HEK293T (cell line): Measurements from ENCODE around the gene ITGA11.

ENCODE experiments used
- CTCF ChIA-PET: fragments of 350-600 bp; formaldehyde crosslinking; extraction: SDS; loops from one replicate; lab custom pipeline; 2021; ENCODE audit warnings: antibody characterized with exemption, inconsistent platforms; lab: Yijun Ruan, JAX
- POLR2A ChIA-PET: fragments of 350-600 bp; formaldehyde crosslinking; extraction: SDS; loops from one replicate; lab custom pipeline; 2020; ENCODE audit warnings: antibody characterized with exemption, inconsistent platforms; lab: Yijun Ruan, JAX
- DNase-seq: peaks from one replicate; pipeline ENCODE4 v3.0.0; 2012; ENCODE audit warnings: mixed read lengths; ENCODE audit errors: extremely low spot score
- ARNT ChIP-seq: fragments of 450-650 bp; IDR thresholded peaks from 2 replicates; pipeline ENCODE4 v1.6.1; 2017; ENCODE audit warnings: mild to moderate bottlenecking
- BHLHE40 ChIP-seq: fragments of 450-650 bp; IDR thresholded peaks from 2 replicates; pipeline ENCODE4 v1.6.1; 2016; ENCODE audit warnings: mild to moderate bottlenecking, moderate library complexity, borderline replicate concordance
- CTBP1 ChIP-seq: fragments of 450-650 bp; IDR thresholded peaks from 2 replicates; pipeline ENCODE4 v1.6.1; 2016; ENCODE audit warnings: borderline replicate concordance
- ELF4 ChIP-seq: fragments of 450-650 bp; IDR thresholded peaks from 2 replicates; pipeline ENCODE4 v1.6.1; 2017; ENCODE audit warnings: antibody characterized with exemption
- FOXA1 ChIP-seq: fragments of 450-650 bp; IDR thresholded peaks from 2 replicates; pipeline ENCODE4 v1.6.1; 2016; ENCODE audit warnings: mild to moderate bottlenecking
- FOXK2 ChIP-seq: fragments of 450-650 bp; IDR thresholded peaks from 2 replicates; pipeline ENCODE4 v1.6.1; 2016; ENCODE audit warnings: mild to moderate bottlenecking
- FOXM1 ChIP-seq: fragments of 450-650 bp; IDR thresholded peaks from 2 replicates; pipeline ENCODE4 v1.6.1; 2017; ENCODE audit warnings: mild to moderate bottlenecking, borderline replicate concordance
- HDGF ChIP-seq: fragments of 450-650 bp; IDR thresholded peaks from 2 replicates; pipeline ENCODE4 v1.6.1; 2017; ENCODE audit warnings: antibody characterized with exemption, borderline replicate concordance
- L3MBTL2 ChIP-seq: fragments of 450-650 bp; conservative IDR thresholded peaks from 2 replicates; pipeline ENCODE4 v1.6.1; 2016; ENCODE audit warnings: mild to moderate bottlenecking
- LEF1 ChIP-seq: fragments of 450-650 bp; IDR thresholded peaks from 2 replicates; pipeline ENCODE4 v1.6.1; 2017; ENCODE audit warnings: mild to moderate bottlenecking, borderline replicate concordance
- NFRKB ChIP-seq: fragments of 450-650 bp; IDR thresholded peaks from 2 replicates; pipeline ENCODE4 v1.6.1; 2016; ENCODE audit warnings: mild to moderate bottlenecking, moderate library complexity
- PKNOX1 ChIP-seq: fragments of 450-650 bp; IDR thresholded peaks from 2 replicates; pipeline ENCODE4 v1.6.1; 2016
- SP1 ChIP-seq: fragments of 450-650 bp; IDR thresholded peaks from 2 replicates; pipeline ENCODE4 v1.6.1; 2017
- SUZ12 ChIP-seq: fragments of 450-650 bp; IDR thresholded peaks from 2 replicates; pipeline ENCODE4 v1.6.1; 2016; ENCODE audit warnings: mild to moderate bottlenecking
- TARDBP ChIP-seq: fragments of 450-650 bp; IDR thresholded peaks from 2 replicates; pipeline ENCODE4 v1.6.1; 2016
- ZNF384 ChIP-seq: fragments of 450-650 bp; IDR thresholded peaks from 2 replicates; pipeline ENCODE4 v1.6.1; 2016

The ITGA11 gene

DNA sequence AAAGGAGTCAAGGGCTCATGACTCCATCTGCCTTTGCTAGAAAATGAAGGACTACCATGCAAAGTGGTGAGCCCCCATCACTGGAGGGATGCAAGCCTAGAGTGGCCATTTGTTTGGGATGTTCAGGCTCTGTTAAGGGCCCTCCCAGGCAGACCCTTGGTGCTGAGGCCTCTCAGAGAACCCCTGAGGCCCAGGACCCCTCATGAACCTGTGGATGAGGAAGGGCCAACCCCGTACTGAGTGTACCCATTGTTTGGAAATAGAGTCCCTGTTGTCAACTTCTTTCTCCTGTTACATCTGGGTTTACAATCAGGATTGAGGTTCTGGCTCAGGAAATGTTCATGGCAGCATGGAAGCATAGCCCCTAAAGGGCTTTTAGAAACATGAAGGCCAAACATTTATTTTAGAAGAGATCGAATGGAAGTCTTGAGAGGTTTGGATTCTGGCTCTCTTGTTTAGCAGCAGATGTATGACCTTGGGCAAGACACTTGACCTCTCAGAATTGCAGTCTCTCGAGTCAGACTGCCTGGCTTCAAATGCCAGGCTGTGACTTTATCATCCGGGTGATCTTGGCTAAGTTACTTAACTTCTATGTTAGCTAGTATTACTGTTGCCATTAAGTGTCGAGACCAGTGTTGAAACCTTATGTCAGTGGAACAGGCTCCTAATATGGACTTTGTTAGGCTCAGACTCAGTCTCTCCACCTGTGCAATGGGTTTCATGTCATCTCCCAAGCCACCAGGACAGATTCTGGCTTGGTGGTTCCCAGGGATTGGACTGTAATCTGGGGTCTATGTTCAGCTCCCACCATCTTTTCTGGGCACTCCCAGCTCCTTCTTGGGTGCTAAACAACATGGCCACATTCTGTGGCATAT lies 12.4 kb downstream of the ITGA11 start:
- TF ChIP-seq HDGF (no peak), L3MBTL2 (no peak)
- CTCF ChIA-PET = no interaction called here
- DNase-seq = no peak
- POLR2A ChIA-PET = no interaction called here

DNA sequence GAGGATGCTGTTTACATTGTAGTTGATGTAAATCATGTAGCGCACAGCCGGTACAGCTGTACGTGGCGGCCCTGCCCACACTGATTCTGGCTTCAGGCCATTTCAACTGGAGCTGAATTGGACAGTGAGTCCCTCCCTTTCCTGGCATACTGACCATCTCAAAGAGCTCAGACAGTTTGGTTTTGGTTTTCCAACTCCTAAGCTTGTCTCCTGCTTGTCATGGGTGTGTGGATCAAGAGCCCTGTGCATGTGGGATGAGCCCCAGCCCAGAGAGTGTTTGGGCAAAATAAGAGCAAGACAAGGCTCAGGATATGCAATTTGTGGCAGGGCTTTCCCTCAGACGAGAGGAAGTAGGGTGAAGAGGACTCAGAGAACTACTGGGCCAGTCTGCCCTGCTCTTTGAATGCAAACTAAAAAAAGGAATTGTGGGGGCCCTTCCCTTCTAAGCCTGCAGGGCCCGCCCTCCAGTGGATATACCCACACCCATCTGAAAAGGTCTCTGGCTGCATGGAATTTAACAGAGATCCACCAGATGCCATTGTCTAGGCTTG lies 13.3 kb downstream of the ITGA11 start:
- DNase-seq = no peak
- no peak for TF ChIP-seq FOXK2
- TF ChIP-seq PKNOX1 = peak; percentile 56
- no peak for TF ChIP-seq LEF1
- no peak for TF ChIP-seq FOXM1
- CTCF ChIA-PET = no interaction called here
- POLR2A ChIA-PET = no interaction called here

DNA sequence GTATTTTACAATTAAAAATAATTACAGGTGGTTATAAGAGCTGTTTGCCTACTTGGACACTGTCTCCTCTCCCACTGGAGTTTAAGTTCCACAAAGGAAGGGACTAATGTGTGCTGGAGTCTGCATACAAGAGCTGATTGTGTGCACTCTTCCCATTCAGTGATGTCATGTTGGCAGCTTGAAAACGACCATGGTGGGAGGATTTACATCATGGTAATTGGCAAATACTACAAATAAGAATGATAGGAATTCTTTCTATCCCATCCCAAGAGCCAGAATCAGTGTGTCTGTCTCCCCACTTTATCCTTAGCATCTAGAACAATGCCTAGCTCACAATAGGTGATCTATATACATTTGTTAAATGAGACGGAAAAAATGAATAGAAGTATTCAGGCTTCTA lies 14.1 kb downstream of the ITGA11 start:
- TF ChIP-seq ZNF384 = no peak
- no peak for TF ChIP-seq BHLHE40
- no peak for TF ChIP-seq FOXM1
- TF ChIP-seq CTBP1 = no peak
- no peak for TF ChIP-seq SUZ12
- TF ChIP-seq FOXK2 = no peak
- TF ChIP-seq TARDBP = no peak
- TF ChIP-seq LEF1 = no peak
- no peak for TF ChIP-seq ELF4
- TF ChIP-seq SP1 = no peak
- no peak for DNase-seq
- POLR2A ChIA-PET = no interaction called here
- CTCF ChIA-PET = no interaction called here

GRCh38 chr15:68417051-68417450 lies 14.9 kb downstream of the ITGA11 start:
- ChIA-PET POLR2A (no interaction called here), CTCF (no interaction called here)
- TF ChIP-seq LEF1 (no peak), FOXA1 (no peak), FOXM1 (no peak), NFRKB (no peak)
- DNase-seq = no peak

- CTCF ChIA-PET = interaction anchor here (0.9 kb wide), 1 partner anchor 110 kb away, joined by 3 read pairs; no protein-coding TSS in a partner anchor
Measured at GRCh38 chr15:68416158-68416535, 15.8 kb downstream of the ITGA11 start.

GRCh38 chr15:68415501-68416157 lies 16.3 kb downstream of the ITGA11 start:
- POLR2A ChIA-PET = no interaction called here
- DNase-seq = no peak
- CTCF ChIA-PET = interaction anchor here (0.9 kb wide), 1 partner anchor 109 kb away, joined by 3 read pairs; no protein-coding TSS in a partner anchor
- no peak for TF ChIP-seq SUZ12
- no peak for TF ChIP-seq FOXA1
- TF ChIP-seq CTBP1 = no peak

More at GRCh38 chr15:68416158-68416535, 15.8 kb downstream of the ITGA11 start:
- no peak for TF ChIP-seq FOXM1
- TF ChIP-seq FOXA1 = no peak
- TF ChIP-seq PKNOX1 = no peak
- no peak for TF ChIP-seq ARNT
- TF ChIP-seq LEF1 = no peak
- TF ChIP-seq CTBP1 = no peak
- TF ChIP-seq FOXK2 = no peak
- TF ChIP-seq NFRKB = no peak
- no peak for TF ChIP-seq ELF4
- no peak for TF ChIP-seq BHLHE40
- POLR2A ChIA-PET = no interaction called here
- DNase-seq = no peak

GRCh38 chr15:68415061-68415460 lies 16.9 kb downstream of the ITGA11 start:
- TF ChIP-seq FOXA1 (no peak), LEF1 (no peak), L3MBTL2 (no peak), BHLHE40 (no peak), ARNT (no peak), NFRKB (no peak), FOXM1 (no peak), SP1 (no peak), SUZ12 (no peak), ZNF384 (no peak), PKNOX1 (no peak), CTBP1 (no peak), HDGF (no peak), ELF4 (no peak), FOXK2 (no peak), TARDBP (no peak)
- ChIA-PET CTCF (no interaction called here), POLR2A (no interaction called here)
- no peak for DNase-seq
